WTC11 (cell line): Measurements from ENCODE around the gene CNOT1. TPM values are rescaled to one million over a fixed set of nuclear protein-coding genes. Genes with fewer than 3 reads are reported as not detected.

Experiments used
- ATAC-seq: fragments of 200-7000 bp; cut with Tn5 transposase; 2 replicates; pipeline ENCODE4 v1.10.0; 2021; ENCODE audit warnings: mild to moderate bottlenecking, moderate library complexity
- CTCF ChIA-PET: fragments of 300-600 bp; sonication (Branson Sonifier 250); formaldehyde crosslinking; loops from one replicate; lab custom pipeline; 2021; ENCODE audit warnings: antibody characterized with exemption; lab: Charles Lee
- POLR2A ChIA-PET: fragments of 350-600 bp; sonication (Branson Sonifier 250); formaldehyde crosslinking; loops from one replicate; lab custom pipeline; 2021; ENCODE audit warnings: antibody characterized with exemption; lab: Charles Lee
- DNase-seq: peaks from one replicate; pipeline ENCODE4 v3.0.0; 2021; ENCODE audit warnings: low spot score
- H3K27ac Mint-ChIP-seq: 2 replicates; pipeline ENCODE4 v1.8.0; 2021; ENCODE audit warnings: mixed read lengths
- H3K27me3 Mint-ChIP-seq: 2 replicates; pipeline ENCODE4 v1.8.0; 2021; ENCODE audit warnings: low read depth, mild to moderate bottlenecking, moderate library complexity, mixed read lengths
- H3K36me3 Mint-ChIP-seq: 2 replicates; pipeline ENCODE4 v1.8.0; 2021; ENCODE audit warnings: mixed read lengths
- H3K4me1 Mint-ChIP-seq: 2 replicates; pipeline ENCODE4 v1.8.0; 2022; ENCODE audit warnings: mixed read lengths
- H3K4me3 Mint-ChIP-seq: 2 replicates; pipeline ENCODE4 v1.8.0; 2021; ENCODE audit warnings: mild to moderate bottlenecking, moderate library complexity, mixed read lengths
- H3K9me3 Mint-ChIP-seq: 2 replicates; pipeline ENCODE4 v1.8.0; 2021; ENCODE audit warnings: mixed read lengths
- ATF1 ChIP-seq: sonication (generic); formaldehyde crosslinking; IDR thresholded peaks from 2 replicates; pipeline ENCODE4 v1.8.1; 2023; ENCODE audit warnings: mild to moderate bottlenecking, moderate library complexity, missing genetic modification reagents
- CREM ChIP-seq: sonication (generic); formaldehyde crosslinking; IDR thresholded peaks from 2 replicates; pipeline ENCODE4 v1.8.1; 2022; ENCODE audit warnings: mild to moderate bottlenecking, missing genetic modification reagents, moderate library complexity
- ESRRA ChIP-seq: sonication (generic); formaldehyde crosslinking; IDR thresholded peaks from 2 replicates; pipeline ENCODE4 v1.8.1; 2022; ENCODE audit warnings: mild to moderate bottlenecking, missing genetic modification reagents, borderline replicate concordance
- FOXJ3 ChIP-seq: sonication (generic); formaldehyde crosslinking; IDR thresholded peaks from 2 replicates; pipeline ENCODE4 v1.9.0; 2021; ENCODE audit warnings: missing genetic modification reagents, mild to moderate bottlenecking, borderline replicate concordance
- FOXK1 ChIP-seq: sonication (generic); formaldehyde crosslinking; IDR thresholded peaks from 2 replicates; pipeline ENCODE4 v1.8.0; 2022; ENCODE audit warnings: mild to moderate bottlenecking, moderate library complexity, missing genetic modification reagents
- KAT7 ChIP-seq: sonication (generic); formaldehyde crosslinking; IDR thresholded peaks from 2 replicates; pipeline ENCODE4 v1.8.1; 2023; ENCODE audit warnings: missing genetic modification reagents, mild to moderate bottlenecking, borderline replicate concordance
- NFATC4 ChIP-seq: fragments of 250-450 bp; sonication (Bioruptor Pico); IDR thresholded peaks from 2 replicates; pipeline ENCODE4 v1.9.0; 2021; ENCODE audit warnings: mild to moderate bottlenecking
- NFYB ChIP-seq: sonication (generic); formaldehyde crosslinking; conservative IDR thresholded peaks from 2 replicates; pipeline ENCODE4 v1.8.0; 2022; ENCODE audit warnings: low read depth, missing genetic modification reagents
- PRRX2 ChIP-seq: fragments of 250-450 bp; sonication (Bioruptor Pico); IDR thresholded peaks from 2 replicates; pipeline ENCODE4 v1.8.0; 2021; ENCODE audit warnings: mild to moderate bottlenecking
- TCF7 ChIP-seq: sonication (generic); formaldehyde crosslinking; IDR thresholded peaks from 2 replicates; pipeline ENCODE4 v1.8.0; 2022; ENCODE audit warnings: mild to moderate bottlenecking, low read depth, missing genetic modification reagents, moderate library complexity
- ZBTB21 ChIP-seq: sonication (generic); formaldehyde crosslinking; IDR thresholded peaks from 2 replicates; pipeline ENCODE4 v1.8.1; 2023; ENCODE audit warnings: mild to moderate bottlenecking, missing genetic modification reagents, borderline replicate concordance
- ZNF232 ChIP-seq: sonication (generic); formaldehyde crosslinking; IDR thresholded peaks from 2 replicates; pipeline ENCODE4 v1.8.0; 2022; ENCODE audit warnings: mild to moderate bottlenecking, missing genetic modification reagents
- total RNA-seq: library from RNA; stranded (reverse); gene quantifications from 3 replicates; pipeline ENCODE4 v1.2.3, GENCODE V29; 2021
- TF ChIP-seq, protein P1 (sequence below): fragments of 250-450 bp; sonication (Bioruptor Pico); conservative IDR thresholded peaks from 2 replicates; pipeline ENCODE4 v1.9.0; 2021; ENCODE audit warnings: mild to moderate bottlenecking
- TF ChIP-seq, protein P2 (sequence below): sonication (generic); formaldehyde crosslinking; IDR thresholded peaks from 2 replicates; pipeline ENCODE4 v1.8.1; 2022; ENCODE audit warnings: low read depth, mild to moderate bottlenecking, moderate library complexity, missing genetic modification reagents, borderline replicate concordance
- TF ChIP-seq, protein P3 (sequence below): sonication (generic); formaldehyde crosslinking; IDR thresholded peaks from 2 replicates; pipeline ENCODE4 v1.8.1; 2022; ENCODE audit warnings: low read depth, missing genetic modification reagents, borderline replicate concordance
- TF ChIP-seq, protein P4 (sequence below): sonication (generic); formaldehyde crosslinking; IDR thresholded peaks from 2 replicates; pipeline ENCODE4 v1.8.0; 2022; ENCODE audit warnings: mild to moderate bottlenecking, missing genetic modification reagents
- TF ChIP-seq, protein P5 (sequence below): sonication (generic); formaldehyde crosslinking; IDR thresholded peaks from 2 replicates; pipeline ENCODE4 v1.8.1; 2023; ENCODE audit warnings: mild to moderate bottlenecking, missing genetic modification reagents, moderate library complexity
- TF ChIP-seq, protein P6 (sequence below): sonication (generic); formaldehyde crosslinking; IDR thresholded peaks from 2 replicates; pipeline ENCODE4 v1.8.0; 2022; ENCODE audit warnings: mild to moderate bottlenecking, missing genetic modification reagents

Gene CNOT1
- total RNA-seq, 1 experiment from 2014 or later: 314 TPM

DNA sequence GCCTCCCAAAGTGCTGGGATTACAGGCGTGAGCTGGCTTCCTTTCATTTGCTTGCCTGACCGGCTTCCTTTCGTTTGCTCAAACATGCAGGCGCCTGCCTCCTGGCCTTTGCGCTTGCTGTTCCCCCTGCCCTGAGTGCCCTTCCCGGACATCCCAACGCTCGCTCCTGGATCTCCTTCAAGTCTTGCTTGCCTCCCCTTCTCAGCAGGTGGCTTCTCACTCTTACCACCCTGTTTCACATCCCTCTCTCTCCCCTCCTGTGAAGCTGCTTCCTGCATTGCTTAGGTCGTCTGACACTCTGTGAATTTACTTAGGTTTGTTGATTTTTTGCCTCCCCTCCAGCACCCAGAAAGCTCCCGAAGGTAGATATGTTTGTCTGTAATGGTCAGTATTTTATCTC is 155.3 kb downstream of the CNOT1 start (continued):
- TF ChIP-seq, protein P1, sequence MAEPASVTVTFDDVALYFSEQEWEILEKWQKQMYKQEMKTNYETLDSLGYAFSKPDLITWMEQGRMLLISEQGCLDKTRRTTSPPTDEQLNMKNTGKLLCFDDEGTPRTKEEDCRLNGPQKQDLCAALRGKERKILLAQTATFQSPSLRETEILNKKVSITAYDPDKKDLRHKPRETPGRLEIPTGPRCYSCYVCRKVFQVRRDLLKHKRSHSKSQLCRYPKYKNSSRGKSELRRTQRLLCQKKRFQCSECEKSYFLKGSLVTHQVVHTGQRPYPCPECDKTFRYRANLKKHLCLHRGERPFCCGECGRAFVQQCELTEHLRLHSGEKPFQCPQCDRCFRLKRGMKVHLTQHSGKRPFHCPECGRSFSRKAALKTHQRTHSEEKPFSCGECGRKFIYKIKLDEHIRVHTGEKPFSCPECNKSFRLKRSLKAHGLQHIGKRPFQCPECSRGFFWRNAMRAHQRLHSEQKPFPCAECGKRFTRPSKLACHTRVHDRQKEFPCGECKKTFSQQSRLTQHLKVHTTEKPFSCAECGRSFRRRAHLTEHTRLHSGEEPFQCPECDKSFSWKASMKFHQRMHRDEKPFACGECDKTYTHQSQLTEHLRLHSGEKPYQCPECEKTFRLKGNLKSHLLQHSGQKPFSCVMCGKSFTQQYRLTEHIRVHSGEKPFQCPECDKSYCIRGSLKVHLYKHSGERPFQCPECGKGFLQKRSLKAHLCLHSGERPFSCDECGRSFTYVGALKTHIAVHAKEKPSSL: no peak
- no peak for TF ChIP-seq ZNF232
- TF ChIP-seq, all 79 proteins: peak for 0

DNA sequence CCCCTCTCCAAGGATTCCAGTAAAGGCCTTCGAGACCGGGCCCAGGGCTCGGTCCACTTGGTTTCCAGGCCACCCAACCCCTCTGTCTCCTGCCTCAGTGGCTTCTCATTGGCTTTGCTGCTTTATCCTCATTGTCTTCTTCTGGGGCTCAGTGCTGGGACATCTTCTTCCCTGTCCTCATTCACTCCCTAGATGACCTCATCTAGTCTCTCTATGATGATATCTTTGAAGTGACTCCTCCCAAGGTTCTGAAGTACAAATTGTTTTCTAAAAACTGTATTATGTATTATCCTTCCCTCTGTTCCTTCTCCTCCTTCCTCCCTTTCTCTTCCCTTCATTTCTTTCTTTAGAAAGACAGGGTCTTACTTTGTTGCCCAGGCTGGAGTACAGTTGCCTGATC is 156.8 kb downstream of the CNOT1 start:
- DNase-seq (no peak), ATAC-seq (no peak)
- POLR2A ChIA-PET: no interaction called here
- Mint-ChIP-seq H3K36me3 (no peaks in the 10 kb centered on the region), H3K4me3 (no peak overlapping the region), H3K27ac (no peak overlapping the region), H3K4me1 (peaks cover 16% of the 10 kb centered on the region), H3K9me3 (no peaks in the 10 kb centered on the region), H3K27me3 (peaks cover 19% of the 10 kb centered on the region)
- TF ChIP-seq, protein P2, sequence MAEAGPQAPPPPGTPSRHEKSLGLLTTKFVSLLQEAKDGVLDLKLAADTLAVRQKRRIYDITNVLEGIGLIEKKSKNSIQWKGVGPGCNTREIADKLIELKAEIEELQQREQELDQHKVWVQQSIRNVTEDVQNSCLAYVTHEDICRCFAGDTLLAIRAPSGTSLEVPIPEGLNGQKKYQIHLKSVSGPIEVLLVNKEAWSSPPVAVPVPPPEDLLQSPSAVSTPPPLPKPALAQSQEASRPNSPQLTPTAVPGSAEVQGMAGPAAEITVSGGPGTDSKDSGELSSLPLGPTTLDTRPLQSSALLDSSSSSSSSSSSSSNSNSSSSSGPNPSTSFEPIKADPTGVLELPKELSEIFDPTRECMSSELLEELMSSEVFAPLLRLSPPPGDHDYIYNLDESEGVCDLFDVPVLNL: no peak
- TF ChIP-seq, protein P3, sequence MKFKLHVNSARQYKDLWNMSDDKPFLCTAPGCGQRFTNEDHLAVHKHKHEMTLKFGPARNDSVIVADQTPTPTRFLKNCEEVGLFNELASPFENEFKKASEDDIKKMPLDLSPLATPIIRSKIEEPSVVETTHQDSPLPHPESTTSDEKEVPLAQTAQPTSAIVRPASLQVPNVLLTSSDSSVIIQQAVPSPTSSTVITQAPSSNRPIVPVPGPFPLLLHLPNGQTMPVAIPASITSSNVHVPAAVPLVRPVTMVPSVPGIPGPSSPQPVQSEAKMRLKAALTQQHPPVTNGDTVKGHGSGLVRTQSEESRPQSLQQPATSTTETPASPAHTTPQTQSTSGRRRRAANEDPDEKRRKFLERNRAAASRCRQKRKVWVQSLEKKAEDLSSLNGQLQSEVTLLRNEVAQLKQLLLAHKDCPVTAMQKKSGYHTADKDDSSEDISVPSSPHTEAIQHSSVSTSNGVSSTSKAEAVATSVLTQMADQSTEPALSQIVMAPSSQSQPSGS (CRISPR knock-in tag): no peak
- TF ChIP-seq PRRX2 (CRISPR knock-in tag) (no peak), ATF1 (no peak), ZNF232 (no peak), NFYB (CRISPR knock-in tag) (no peak), ESRRA (CRISPR knock-in tag) (no peak), CREM (CRISPR knock-in tag) (no peak), FOXJ3 (CRISPR knock-in tag) (no peak)
- TF ChIP-seq, protein P4, sequence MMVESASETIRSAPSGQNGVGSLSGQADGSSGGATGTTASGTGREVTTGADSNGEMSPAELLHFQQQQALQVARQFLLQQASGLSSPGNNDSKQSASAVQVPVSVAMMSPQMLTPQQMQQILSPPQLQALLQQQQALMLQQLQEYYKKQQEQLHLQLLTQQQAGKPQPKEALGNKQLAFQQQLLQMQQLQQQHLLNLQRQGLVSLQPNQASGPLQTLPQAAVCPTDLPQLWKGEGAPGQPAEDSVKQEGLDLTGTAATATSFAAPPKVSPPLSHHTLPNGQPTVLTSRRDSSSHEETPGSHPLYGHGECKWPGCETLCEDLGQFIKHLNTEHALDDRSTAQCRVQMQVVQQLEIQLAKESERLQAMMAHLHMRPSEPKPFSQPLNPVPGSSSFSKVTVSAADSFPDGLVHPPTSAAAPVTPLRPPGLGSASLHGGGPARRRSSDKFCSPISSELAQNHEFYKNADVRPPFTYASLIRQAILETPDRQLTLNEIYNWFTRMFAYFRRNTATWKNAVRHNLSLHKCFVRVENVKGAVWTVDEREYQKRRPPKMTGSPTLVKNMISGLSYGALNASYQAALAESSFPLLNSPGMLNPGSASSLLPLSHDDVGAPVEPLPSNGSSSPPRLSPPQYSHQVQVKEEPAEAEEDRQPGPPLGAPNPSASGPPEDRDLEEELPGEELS (CRISPR knock-in tag): no peak
- TF ChIP-seq, protein P5, sequence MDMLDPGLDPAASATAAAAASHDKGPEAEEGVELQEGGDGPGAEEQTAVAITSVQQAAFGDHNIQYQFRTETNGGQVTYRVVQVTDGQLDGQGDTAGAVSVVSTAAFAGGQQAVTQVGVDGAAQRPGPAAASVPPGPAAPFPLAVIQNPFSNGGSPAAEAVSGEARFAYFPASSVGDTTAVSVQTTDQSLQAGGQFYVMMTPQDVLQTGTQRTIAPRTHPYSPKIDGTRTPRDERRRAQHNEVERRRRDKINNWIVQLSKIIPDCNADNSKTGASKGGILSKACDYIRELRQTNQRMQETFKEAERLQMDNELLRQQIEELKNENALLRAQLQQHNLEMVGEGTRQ (CRISPR knock-in tag): no peak
- TF ChIP-seq, protein P6, sequence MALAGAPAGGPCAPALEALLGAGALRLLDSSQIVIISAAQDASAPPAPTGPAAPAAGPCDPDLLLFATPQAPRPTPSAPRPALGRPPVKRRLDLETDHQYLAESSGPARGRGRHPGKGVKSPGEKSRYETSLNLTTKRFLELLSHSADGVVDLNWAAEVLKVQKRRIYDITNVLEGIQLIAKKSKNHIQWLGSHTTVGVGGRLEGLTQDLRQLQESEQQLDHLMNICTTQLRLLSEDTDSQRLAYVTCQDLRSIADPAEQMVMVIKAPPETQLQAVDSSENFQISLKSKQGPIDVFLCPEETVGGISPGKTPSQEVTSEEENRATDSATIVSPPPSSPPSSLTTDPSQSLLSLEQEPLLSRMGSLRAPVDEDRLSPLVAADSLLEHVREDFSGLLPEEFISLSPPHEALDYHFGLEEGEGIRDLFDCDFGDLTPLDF (CRISPR knock-in tag): no peak
- CTCF ChIA-PET: interaction anchor here (1.0 to 2.9 kb wide), 3 partner anchors 12 to 136 kb away, joined by 3 to 14 read pairs (median 4); no protein-coding TSS in a partner anchor

DNA sequence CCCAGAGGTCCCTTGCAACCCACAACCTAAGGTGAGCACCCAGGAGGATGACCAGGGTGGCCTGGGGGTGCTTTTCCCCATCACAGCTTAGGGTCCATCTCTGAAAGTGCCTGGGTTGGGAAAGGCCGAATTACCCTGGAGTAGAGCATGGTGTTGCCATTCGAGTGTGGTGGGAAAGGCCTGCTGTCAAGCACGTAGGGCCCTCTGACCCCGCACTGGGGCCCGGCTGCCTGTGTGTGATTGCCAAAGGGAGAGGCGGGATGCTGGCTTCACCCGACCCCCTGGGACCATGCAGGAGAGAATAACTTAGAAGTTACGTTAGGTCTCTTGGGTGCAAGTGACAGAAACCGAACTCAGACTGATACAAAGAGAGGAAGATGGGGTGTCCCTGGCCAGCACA is 157.4 kb downstream of the CNOT1 start:
- ATAC-seq (no peak), DNase-seq (no peak)
- Mint-ChIP-seq H3K27me3 (peaks cover 25% of the 10 kb centered on the region), H3K36me3 (no peaks in the 10 kb centered on the region), H3K4me3 (no peak overlapping the region), H3K9me3 (no peaks in the 10 kb centered on the region), H3K4me1 (peaks cover 16% of the 10 kb centered on the region), H3K27ac (no peak overlapping the region)
- TF ChIP-seq ZBTB21 (CRISPR knock-in tag): no peak
- TF ChIP-seq TCF7: no peak
- TF ChIP-seq, protein P6 (CRISPR knock-in tag): no peak
- TF ChIP-seq FOXK1 (CRISPR knock-in tag): no peak
- no peak for TF ChIP-seq NFATC4
- TF ChIP-seq FOXJ3 (CRISPR knock-in tag): no peak
- no peak for TF ChIP-seq KAT7
- CTCF ChIA-PET: interaction anchor here (1.9 to 2.9 kb wide), 3 partner anchors 16 to 173 kb away, joined by 7 to 15 read pairs (median 14); no protein-coding TSS in a partner anchor
- POLR2A ChIA-PET: interaction anchor here (0.8 kb wide), 1 partner anchor 136 kb away, joined by 3 read pairs; no protein-coding TSS in a partner anchor
